Renal pelvis (tissue), 4 donors: ENCODE data around the gene SETBP1. TPM values are rescaled to one million over a fixed set of nuclear protein-coding genes. Genes with fewer than 3 reads are reported as not detected.

Source experiments
- DNase-seq: peaks from one replicate; pipeline ENCODE4 v3.0.0-alpha.2; 2013
- polyA plus RNA-seq, 3 donors: library from polyadenylated mRNA; unstranded; fragments of 120-200 nt; gene quantifications; one replicate each; pipeline ENCODE4 v1.2.1, GENCODE V29; 2013; ENCODE audit not compliant: insufficient read length in 3 of 3

The SETBP1 gene
- polyA plus RNA-seq, 3 donors = 27.8 to 35.1 (median 31.0) TPM

GRCh38 chr18:44968336-44968735, 287.6 kb downstream of the SETBP1 start:
- DNase-seq = no peak

- DNase-seq = no peak
These were observed 288.6 kb downstream of the SETBP1 start for GRCh38 chr18:44969214-44969795.

DNA sequence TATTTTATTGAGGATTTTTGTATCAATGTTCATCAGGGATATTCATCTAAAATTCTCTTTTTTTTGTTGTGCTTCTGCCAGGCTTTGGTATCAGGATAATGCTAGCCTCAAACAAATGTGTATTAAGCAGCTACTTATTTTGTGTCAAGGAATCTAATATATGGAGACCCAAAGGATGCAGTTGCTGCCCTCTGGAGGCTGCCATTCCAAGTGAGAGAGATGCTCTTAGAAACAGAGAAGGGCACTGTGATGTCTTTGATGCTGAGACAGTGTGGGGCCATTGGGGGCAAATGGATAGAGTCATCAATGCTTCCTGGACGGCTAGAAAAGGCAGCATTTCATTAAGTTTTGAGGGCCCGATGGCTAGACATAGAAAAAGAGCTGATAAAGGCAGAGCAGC, 292.6 kb downstream of the SETBP1 start:
- DNase-seq = no peak

GRCh38 chr18:44974174-44974573, 293.5 kb downstream of the SETBP1 start:
- no peak for DNase-seq

- no peak for DNase-seq
These were observed 297.2 kb downstream of the SETBP1 start for GRCh38 chr18:44977856-44978255.

GRCh38 chr18:44979748-44980147, 299.1 kb downstream of the SETBP1 start:
- DNase-seq = no peak

GRCh38 chr18:44981121-44981520, 300.4 kb downstream of the SETBP1 start:
- DNase-seq = no peak

GRCh38 chr18:44986933-44987332, 306.2 kb downstream of the SETBP1 start:
- no peak for DNase-seq

DNA sequence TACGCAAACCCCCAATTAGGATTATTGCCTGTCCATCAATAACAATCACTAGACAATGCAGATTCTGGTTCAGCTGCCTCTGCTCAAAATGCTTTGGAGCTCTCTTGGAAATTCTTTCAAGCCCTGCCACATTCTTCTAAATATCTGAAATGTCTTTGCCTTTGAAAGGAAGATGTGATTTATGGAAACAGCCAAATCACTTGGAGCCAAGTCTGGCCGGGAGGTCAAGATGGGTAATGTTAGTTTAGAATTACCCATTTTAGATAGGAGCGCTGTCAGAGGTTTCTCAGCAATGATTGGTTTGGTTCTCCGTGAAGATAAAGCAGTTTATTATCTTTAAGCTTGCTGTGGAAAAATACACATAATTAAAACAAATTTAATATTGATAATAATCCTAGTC, 306.7 kb downstream of the SETBP1 start:
- DNase-seq = no peak

- no peak for DNase-seq
These were observed 308.3 kb downstream of the SETBP1 start for GRCh38 chr18:44988821-44989587.

DNA sequence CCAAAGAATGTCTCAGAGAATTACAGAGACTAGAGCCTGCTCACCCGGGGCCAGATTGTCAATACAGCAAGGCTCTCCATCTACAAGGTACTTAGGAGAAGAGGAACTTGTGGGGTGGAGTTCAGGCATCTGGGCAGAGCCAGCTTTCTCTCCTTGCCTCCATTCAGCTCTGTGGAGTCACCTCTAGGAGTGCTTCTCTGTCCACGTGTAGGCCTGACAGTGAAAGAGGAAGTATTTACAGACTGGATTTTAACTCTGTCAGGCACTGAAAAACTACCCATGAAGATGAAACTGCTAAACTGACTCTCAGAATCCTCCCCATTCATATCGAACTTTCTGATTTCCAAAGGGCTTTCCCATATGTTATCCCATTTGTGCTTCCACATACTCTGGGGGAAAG, 315.6 kb downstream of the SETBP1 start:
- DNase-seq = no peak

GRCh38 chr18:44997174-44997573, 316.5 kb downstream of the SETBP1 start:
- no peak for DNase-seq

GRCh38 chr18:44998360-44998759, 317.7 kb downstream of the SETBP1 start:
- no peak for DNase-seq

DNA sequence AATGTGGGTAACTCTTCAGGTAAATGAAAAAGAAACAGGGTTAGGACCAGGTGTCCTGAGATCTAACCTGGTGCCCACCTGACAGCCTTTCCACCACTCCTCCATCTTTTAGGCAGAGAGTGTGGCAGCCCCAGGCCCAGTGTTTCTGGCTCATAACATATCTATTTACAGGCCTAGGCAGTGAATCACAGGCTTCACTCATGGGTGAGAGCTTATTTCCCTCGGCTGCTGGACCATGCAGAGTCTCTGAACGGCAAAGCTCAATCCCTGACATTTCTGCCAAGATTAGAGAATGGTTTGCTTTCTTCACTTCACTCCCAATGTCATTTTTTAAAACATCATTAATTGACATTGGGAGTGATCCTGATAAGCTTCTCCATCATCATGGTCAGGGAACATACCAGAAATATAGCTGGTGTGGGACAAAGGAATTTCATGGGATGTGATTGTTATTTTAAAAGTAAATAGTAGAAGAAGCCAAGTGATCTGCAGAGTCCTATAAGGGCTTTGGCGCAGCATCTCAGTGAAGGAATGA, 323.9 kb downstream of the SETBP1 start:
- no peak for DNase-seq

- DNase-seq = no peak
These were observed 326.2 kb downstream of the SETBP1 start for GRCh38 chr18:45006934-45007333.

DNA sequence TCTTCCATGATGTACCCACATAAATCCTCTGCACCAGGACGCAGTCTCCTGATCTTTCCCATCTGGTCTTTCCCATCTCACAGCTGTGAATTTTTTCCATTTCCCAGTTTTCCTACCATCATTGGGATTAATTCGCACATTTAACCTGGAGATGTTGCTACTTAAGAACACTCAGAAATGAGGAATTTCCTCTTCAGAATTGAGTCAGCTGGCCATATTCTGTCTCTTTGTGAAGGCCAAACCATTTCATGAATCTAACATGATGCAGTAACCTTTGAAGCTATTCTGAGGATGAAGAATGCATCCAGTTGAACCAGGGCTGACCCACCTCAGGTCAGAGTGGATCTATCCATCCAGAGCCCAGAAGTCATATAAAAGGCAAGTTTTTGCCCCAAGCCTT, 326.8 kb downstream of the SETBP1 start:
- no peak for DNase-seq

GRCh38 chr18:45008694-45009413, 328.2 kb downstream of the SETBP1 start:
- no peak for DNase-seq

DNA sequence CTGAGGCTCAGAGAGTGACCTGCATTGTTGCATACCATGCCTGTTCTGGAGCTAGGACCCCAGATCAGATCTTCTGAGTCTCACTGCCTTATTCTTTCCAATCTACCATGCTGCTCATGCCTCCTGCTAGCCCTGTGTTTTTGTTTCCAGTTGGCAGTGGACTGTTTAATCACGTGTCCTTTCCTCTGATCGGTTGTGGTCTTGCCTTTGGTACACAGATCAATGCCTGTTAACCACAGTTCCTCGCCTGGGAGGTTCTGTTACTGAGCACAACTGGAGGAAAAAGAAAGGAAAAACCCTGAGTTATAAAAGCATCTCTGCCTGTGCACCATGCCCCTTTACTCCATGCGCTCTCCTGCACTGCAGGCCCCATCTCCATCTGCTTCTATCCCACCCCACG, 329.1 kb downstream of the SETBP1 start:
- DNase-seq = no peak

DNA sequence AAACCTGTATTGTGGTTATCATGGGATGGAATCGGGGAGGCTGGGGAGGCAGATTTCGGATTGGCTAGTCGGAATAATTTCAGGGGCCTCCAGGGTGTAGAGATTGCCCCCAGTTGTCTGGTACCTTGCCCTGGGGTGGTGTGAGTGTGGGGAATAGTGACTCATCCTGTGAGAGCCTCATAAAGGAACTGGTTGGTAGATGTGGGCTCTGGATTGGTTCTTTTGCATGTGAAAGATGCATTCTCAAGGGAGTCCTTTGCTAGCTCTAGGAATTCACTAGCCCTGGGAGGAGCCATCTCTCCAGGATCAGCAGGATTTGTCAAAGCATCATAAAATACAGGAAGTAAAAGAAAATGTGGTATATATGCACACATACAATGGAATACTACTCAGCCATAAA, 331.6 kb downstream of the SETBP1 start:
- DNase-seq = no peak

DNA sequence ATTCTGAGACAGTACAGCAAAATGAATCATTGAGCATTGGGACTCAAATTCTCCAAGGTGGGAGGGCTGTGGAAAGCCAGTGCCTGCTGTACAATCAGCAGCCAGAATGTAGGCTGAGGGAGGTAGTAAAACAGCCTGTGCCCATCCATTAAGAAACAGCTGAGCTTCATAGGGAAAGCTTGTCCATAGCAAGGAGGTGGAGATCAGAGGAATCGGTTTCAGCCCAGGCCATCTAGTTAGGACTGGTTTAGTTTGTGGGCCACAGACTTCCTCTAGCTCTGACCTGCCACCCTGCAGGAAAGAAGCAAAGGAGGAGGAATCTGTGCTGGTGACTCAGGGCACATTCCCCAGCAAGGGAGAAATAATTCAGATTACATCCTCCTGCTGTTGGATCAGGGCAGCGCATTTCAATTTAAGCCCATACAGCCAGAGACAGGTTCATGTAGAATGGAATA, 333.4 kb downstream of the SETBP1 start:
- DNase-seq = peak; percentile 43

GRCh38 chr18:45015788-45016128, 335.1 kb downstream of the SETBP1 start:
- no peak for DNase-seq

DNA sequence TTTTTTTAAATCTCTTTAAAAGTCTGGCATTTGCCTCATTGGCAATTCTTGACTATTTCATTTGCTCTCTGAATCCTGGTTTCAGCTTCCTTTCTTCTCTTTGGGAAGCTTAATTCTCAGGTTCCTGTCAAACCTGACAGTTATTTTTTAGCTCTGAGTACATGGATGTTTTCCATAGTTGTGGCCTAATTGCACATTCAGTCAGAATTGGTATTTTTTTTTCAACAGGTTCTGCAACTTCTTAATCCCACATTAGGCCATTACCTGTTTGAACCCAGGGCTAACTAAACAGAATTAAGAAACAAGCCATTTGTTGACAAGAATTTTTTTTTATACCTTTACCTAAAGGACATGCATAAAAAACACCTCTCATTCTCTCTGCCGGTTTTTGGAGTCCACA, 338.8 kb downstream of the SETBP1 start:
- DNase-seq = no peak

DNA sequence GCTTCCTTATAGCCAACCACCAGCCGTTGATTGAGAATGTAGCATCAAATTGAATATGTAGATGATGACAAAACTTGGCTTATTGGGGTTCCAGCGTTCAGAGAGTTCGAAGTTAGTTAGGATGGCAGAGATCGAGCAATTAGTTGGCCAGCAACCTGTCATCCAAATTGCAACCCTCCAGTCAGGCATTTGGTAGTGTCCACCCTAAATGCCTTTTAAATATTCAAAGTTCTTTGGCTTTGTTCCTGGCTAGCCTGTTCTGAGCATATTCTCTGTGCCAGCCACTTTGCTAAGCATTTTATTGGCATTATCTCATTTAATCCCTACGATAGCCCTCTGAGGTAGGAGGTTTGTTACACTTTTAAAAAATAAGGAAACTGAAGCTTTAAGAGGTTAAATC, 342.8 kb downstream of the SETBP1 start:
- no peak for DNase-seq
